GM12878 (cell line): ENCODE data around the gene DUS4L. TPM values are rescaled to one million over a fixed set of nuclear protein-coding genes. Genes with fewer than 3 reads are reported as not detected.

ENCODE experiments used
- ATAC-seq: fragments of 200-7000 bp; cut with Tn5 transposase; 3 replicates; pipeline ENCODE4 v1.9.1; 2020; ENCODE audit warnings: mild to moderate bottlenecking, moderate library complexity
- BruUV-seq: library from RNA; stranded (reverse); fragments of 400-500 nt; replicated peaks from 2 replicates; lab custom pipeline; 2021; lab: Mats Ljungman, UMichigan
- CTCF ChIA-PET: fragments of 300-600 bp; sonication (Branson Sonifier 250); formaldehyde crosslinking; extraction: SDS; loops from one replicate; lab custom pipeline; 2021; ENCODE audit warnings: inconsistent platforms; lab: Yijun Ruan, JAX
- POLR2A ChIA-PET: fragments of 350-600 bp; formaldehyde crosslinking; extraction: SDS; loops from one replicate; lab custom pipeline; 2021; ENCODE audit warnings: inconsistent platforms; lab: Charles Lee
- RAD21 ChIA-PET: fragments of 300-600 bp; sonication (Branson Sonifier 250); formaldehyde crosslinking; loops from one replicate; lab custom pipeline; 2023; ENCODE audit warnings: antibody characterized with exemption; ENCODE audit not compliant: unreplicated experiment; lab: Charles Lee
- SMC1A ChIA-PET: fragments of 300-600 bp; sonication (Branson Sonifier 250); formaldehyde crosslinking; loops from one replicate; lab custom pipeline; 2023; ENCODE audit not compliant: unreplicated experiment, uncharacterized antibody; lab: Charles Lee
- DNase-seq: peaks from one replicate; pipeline ENCODE4 v3.0.0-alpha.2; 2011; ENCODE audit warnings: low read depth, low spot score
- FAIRE-seq: peaks from 3 replicates; lab custom pipeline; 2011; peaks lifted over from hg19 to GRCh38; lab: Jason Lieb, UNC
- H2AFZ ChIP-seq: 2 replicates; pipeline ENCODE4 v1.6.0; 2011; ENCODE audit warnings: low read depth, low read length, control low read depth; ENCODE audit not compliant: control insufficient read depth
- H3K27ac ChIP-seq: 2 replicates; pipeline ENCODE4 v1.5.1; 2011; ENCODE audit warnings: control low read depth; ENCODE audit not compliant: control insufficient read depth, insufficient read depth
- H3K27me3 ChIP-seq, 2 experiments: replicated peaks in 1 of 2; 2 replicates each; pipeline versions ENCODE4 v1.6.0 to v1.6.1; 2011; ENCODE audit warnings: low read length in 1 of 2; ENCODE audit not compliant: control insufficient read depth in 2 of 2, insufficient read depth in 2 of 2
- H3K36me3 ChIP-seq, 2 experiments: 2 replicates each; pipeline ENCODE4 v1.5.1; 2011; ENCODE audit warnings: low read length in 1 of 2; ENCODE audit not compliant: control insufficient read depth in 2 of 2, insufficient read depth in 2 of 2
- H3K4me1 ChIP-seq: 2 replicates; pipeline ENCODE4 v1.6.1; 2011; ENCODE audit warnings: mild to moderate bottlenecking, low read length, moderate library complexity, mixed read lengths; ENCODE audit not compliant: control insufficient read depth, insufficient read depth
- H3K4me2 ChIP-seq: 2 replicates; pipeline ENCODE4 v1.6.0; 2011; ENCODE audit warnings: control low read depth; ENCODE audit not compliant: control insufficient read depth, insufficient read depth
- H3K4me3 ChIP-seq: fragments of 200-600 bp; sonication (generic); 2 replicates; pipeline ENCODE4 v1.5.1; 2016
- H3K79me2 ChIP-seq: 2 replicates; pipeline ENCODE4 v1.6.0; 2011; ENCODE audit warnings: low read length; ENCODE audit not compliant: control insufficient read depth, insufficient read depth
- H3K9ac ChIP-seq: 2 replicates; pipeline ENCODE4 v1.8.0; 2011; ENCODE audit warnings: low read length, control low read depth, mixed read lengths; ENCODE audit not compliant: control insufficient read depth, insufficient read depth
- H3K9me3 ChIP-seq: replicated peaks from 3 replicates; pipeline ENCODE4 v1.5.1; 2011; ENCODE audit warnings: mild to moderate bottlenecking, low read length; ENCODE audit not compliant: control insufficient read depth, insufficient read depth
- H4K20me1 ChIP-seq: 2 replicates; pipeline ENCODE4 v1.6.0; 2011; ENCODE audit not compliant: control insufficient read depth, insufficient read depth
- CHD1 ChIP-seq: IDR thresholded peaks from 2 replicates; pipeline ENCODE4 v1.6.1; 2012; ENCODE audit warnings: low read depth, low read length, improper control_type of control experiment
- CHD2 ChIP-seq: IDR thresholded peaks from 2 replicates; pipeline ENCODE4 v1.6.1; 2011; ENCODE audit warnings: low read depth, low read length, improper control_type of control experiment, borderline replicate concordance
- IRF3 ChIP-seq: fragments of 450-650 bp; IDR thresholded peaks from 2 replicates; pipeline ENCODE4 v1.6.1; 2014; ENCODE audit warnings: mild to moderate bottlenecking
- KAT2A ChIP-seq: conservative IDR thresholded peaks from 2 replicates; pipeline ENCODE4 v1.6.1; 2011; ENCODE audit warnings: low read depth, low read length; ENCODE audit not compliant: control insufficient read depth
- MEF2B ChIP-seq: fragments of 450-650 bp; IDR thresholded peaks from 2 replicates; pipeline ENCODE4 v1.6.1; 2018; ENCODE audit warnings: mild to moderate bottlenecking, moderate library complexity; ENCODE audit not compliant: partially characterized antibody, poor library complexity, severe bottlenecking
- MLLT1 ChIP-seq: fragments of 450-650 bp; IDR thresholded peaks from 2 replicates; pipeline ENCODE4 v1.6.1; 2016; ENCODE audit warnings: mild to moderate bottlenecking
- NFYA ChIP-seq: IDR thresholded peaks from 2 replicates; pipeline ENCODE4 v1.6.1; 2011; ENCODE audit warnings: low read depth, mild to moderate bottlenecking, low read length, improper control_type of control experiment, borderline replicate concordance
- PAX8 ChIP-seq: fragments of 450-650 bp; IDR thresholded peaks from 2 replicates; pipeline ENCODE4 v1.6.1; 2017; ENCODE audit warnings: mild to moderate bottlenecking, moderate library complexity
- PKNOX1 ChIP-seq: fragments of 450-650 bp; IDR thresholded peaks from 2 replicates; pipeline ENCODE4 v1.6.1; 2016; ENCODE audit warnings: mild to moderate bottlenecking
- POU2F2 ChIP-seq: IDR thresholded peaks from 3 replicates; pipeline ENCODE4 v1.6.1; 2011; ENCODE audit warnings: low read depth, mild to moderate bottlenecking, low read length, borderline replicate concordance
- RAD51 ChIP-seq: fragments of 450-650 bp; IDR thresholded peaks from 2 replicates; pipeline ENCODE4 v1.6.1; 2016; ENCODE audit warnings: moderate library complexity, mild to moderate bottlenecking, inconsistent platforms
- RBBP5 ChIP-seq: fragments of 200-600 bp; sonication (generic); conservative IDR thresholded peaks from 2 replicates; pipeline ENCODE4 v1.6.1; 2016
- RFX5 ChIP-seq: IDR thresholded peaks from 2 replicates; pipeline ENCODE4 v1.6.1; 2011; ENCODE audit warnings: low read depth, low read length, improper control_type of control experiment
- SIN3A ChIP-seq: IDR thresholded peaks from 2 replicates; pipeline ENCODE4 v1.6.1; 2012; ENCODE audit warnings: low read depth, low read length, improper control_type of control experiment
- SMAD1 ChIP-seq: fragments of 450-650 bp; IDR thresholded peaks from 2 replicates; pipeline ENCODE4 v1.6.1; 2018; ENCODE audit warnings: mild to moderate bottlenecking, low read depth; ENCODE audit not compliant: partially characterized antibody
- TAF1 ChIP-seq: IDR thresholded peaks from 2 replicates; pipeline ENCODE4 v1.6.1; 2011; ENCODE audit warnings: mild to moderate bottlenecking, low read depth, low read length, borderline replicate concordance
- ZBTB33 ChIP-seq: fragments of 450-650 bp; IDR thresholded peaks from 2 replicates; pipeline ENCODE4 v1.6.1; 2017; ENCODE audit warnings: mild to moderate bottlenecking
- ZNF207 ChIP-seq: fragments of 450-650 bp; IDR thresholded peaks from 2 replicates; pipeline ENCODE4 v1.6.1; 2014; ENCODE audit warnings: antibody characterized with exemption, mild to moderate bottlenecking, borderline replicate concordance
- ZNF24 ChIP-seq: fragments of 450-650 bp; IDR thresholded peaks from 2 replicates; pipeline ENCODE4 v1.6.1; 2017; ENCODE audit warnings: antibody characterized with exemption, mild to moderate bottlenecking
- WGBS: methylation state at CpG from one replicate; pipeline ENCODE4 v1.1.6; 2016; ENCODE audit warnings: low lambda C conversion rate; ENCODE audit not compliant: insufficient replicate concordance, insufficient coverage; ENCODE audit errors: missing lambda C conversion rate; 5-methylcytosine and 5-hydroxymethylcytosine counted together
- in situ Hi-C: fragments of 300-500 bp; cut with MboI; formaldehyde crosslinking; loops from 9 replicates; pipeline ENCODE4 v1.14.3; 2018; ENCODE audit warnings: mixed read lengths
- intact Hi-C: fragments of 100-400 bp; cut with micrococcal nuclease; formaldehyde crosslinking; loops from one replicate; pipeline ENCODE4 v1.14.2; 2022; ENCODE audit not compliant: unreplicated experiment
- polyA plus RNA-seq, 11 experiments: library from polyadenylated mRNA; depleted of rRNA in 4 of 11; unstranded in 6 of 11; stranded (reverse) in 5 of 11; fragments of >200 nt; fragmentation: Nextera tagmentation in 4 of 11; fragmentation: Illumina TruSeq in 1 of 11; extraction: Ambion mirVana in 4 of 11; extraction: Trizol in 1 of 11; gene quantifications; 1 replicate in 1 of 11; 2 replicates in 10 of 11; pipeline versions ENCODE4 v1.2.1 to v1.2.3, GENCODE V29; 2011 to 2016; ENCODE audit warnings: inconsistent platforms in 2 of 11, missing spikeins in 2 of 11, low read depth in 1 of 11
- total RNA-seq, 4 experiments: library from RNA; depleted of rRNA in 3 of 4; stranded (reverse); fragments of >200 nt in 3 of 4; fragmentation: Illumina TruSeq in 1 of 4; extraction: Trizol in 1 of 4; gene quantifications; 2 replicates each; pipeline versions ENCODE4 v1.2.1 to v1.2.3, GENCODE V29; 2013 to 2021

Gene DUS4L
- total and polyA plus RNA-seq, 10 of the 15 experiments (the other 5 are each of a cell fraction or from before 2014, with no cell fraction given) = 5.3 to 15.3 (median 12.8) TPM

GRCh38 chr7:107606303-107606702 is 42.5 kb downstream of the DUS4L start (continued):
- TF ChIP-seq KAT2A = no peak
- TF ChIP-seq, all 136 proteins: peak for 0

GRCh38 chr7:107609811-107610261 is 46.1 kb downstream of the DUS4L start:
- no TSS peak for BruUV-seq
- no peaks in the 10 kb centered on the region for H3K9me3 ChIP-seq
- no peak for DNase-seq
- H2AFZ ChIP-seq = no peak overlapping the region
- ATAC-seq = no peak
- RAD21 ChIA-PET = no interaction called here
- no peaks in the 10 kb centered on the region for H3K4me1 ChIP-seq
- no peaks in the 10 kb centered on the region for H3K79me2 ChIP-seq
- no peak overlapping the region for H3K4me3 ChIP-seq
- no peak overlapping the region for H3K9ac ChIP-seq
- CTCF ChIA-PET = no interaction called here
- H3K27me3 ChIP-seq = no peaks in the 10 kb centered on the region
- H3K27ac ChIP-seq = no peak overlapping the region
- 84% methylated on average over 4 of the region's 4 CpGs for WGBS
- POLR2A ChIA-PET = no interaction called here
- intact Hi-C loops = no loop called here
- no peaks in the 10 kb centered on the region for H4K20me1 ChIP-seq
- in situ Hi-C loops = no loop called here
- FAIRE-seq = no peak
- H3K36me3 ChIP-seq = peaks cover 0 to 5% of the 10 kb centered on the region in 2 experiments; a peak in 1 of 4 replicates
- SMC1A ChIA-PET = interaction anchor here (2.4 kb wide), 1 partner anchor 12 kb away, joined by 6 read pairs; no protein-coding TSS in a partner anchor
- H3K4me2 ChIP-seq = no peak overlapping the region
- TF ChIP-seq PKNOX1 = no peak
- no peak for TF ChIP-seq SIN3A
- TF ChIP-seq CHD1 = no peak
- TF ChIP-seq SMAD1 = no peak
- TF ChIP-seq MEF2B = no peak
- no peak for TF ChIP-seq ZNF24
- TF ChIP-seq ZNF207 = no peak
- no peak for TF ChIP-seq RAD51
- TF ChIP-seq TAF1 = no peak
- TF ChIP-seq ZBTB33 = no peak
- TF ChIP-seq NFYA = no peak
- no peak for TF ChIP-seq PAX8
- no peak for TF ChIP-seq IRF3
- no peak for TF ChIP-seq POU2F2
- no peak for TF ChIP-seq RBBP5
- no peak for TF ChIP-seq RFX5
- TF ChIP-seq MLLT1 = no peak
- TF ChIP-seq CHD2 = no peak
